Neural crest cell (in vitro differentiated cells): ENCODE data around the gene PLIN4. TPM values are rescaled to one million over a fixed set of nuclear protein-coding genes. Genes with fewer than 3 reads are reported as not detected.

Experiments
- DNase-seq: peaks from one replicate; pipeline ENCODE4 v3.0.0; 2021; ENCODE audit warnings: low read depth, mixed read lengths, low spot score
- H3K27ac Mint-ChIP-seq: one replicate; pipeline ENCODE4 v1.8.0; 2021; ENCODE audit warnings: mild to moderate bottlenecking, mixed read lengths; ENCODE audit not compliant: unreplicated experiment
- H3K27me3 Mint-ChIP-seq: 2 replicates; pipeline ENCODE4 v1.8.0; 2021; ENCODE audit warnings: low read depth, mild to moderate bottlenecking, mixed read lengths
- H3K36me3 Mint-ChIP-seq: 2 replicates; pipeline ENCODE4 v1.8.0; 2021; ENCODE audit warnings: low read depth, mild to moderate bottlenecking, mixed read lengths
- H3K4me1 Mint-ChIP-seq: 2 replicates; pipeline ENCODE4 v1.8.0; 2021; ENCODE audit warnings: mixed read lengths
- H3K4me3 Mint-ChIP-seq: one replicate; pipeline ENCODE4 v1.8.0; 2021; ENCODE audit warnings: mild to moderate bottlenecking, mixed read lengths
- H3K9me3 Mint-ChIP-seq: 2 replicates; pipeline ENCODE4 v1.8.0; 2021; ENCODE audit warnings: mixed read lengths
- CTCF ChIP-seq: fragments of 200-600 bp; sonication (generic); conservative IDR thresholded peaks from 2 replicates; pipeline ENCODE4 v1.5.0; 2021; ENCODE audit warnings: antibody characterized with exemption, mild to moderate bottlenecking
- total RNA-seq: library from RNA; stranded (reverse); gene quantifications from 2 replicates; pipeline ENCODE4 v1.2.1, GENCODE V29; 2021

Gene PLIN4
- total RNA-seq, 1 donor from 2014 or later: 0.47 TPM

DNA sequence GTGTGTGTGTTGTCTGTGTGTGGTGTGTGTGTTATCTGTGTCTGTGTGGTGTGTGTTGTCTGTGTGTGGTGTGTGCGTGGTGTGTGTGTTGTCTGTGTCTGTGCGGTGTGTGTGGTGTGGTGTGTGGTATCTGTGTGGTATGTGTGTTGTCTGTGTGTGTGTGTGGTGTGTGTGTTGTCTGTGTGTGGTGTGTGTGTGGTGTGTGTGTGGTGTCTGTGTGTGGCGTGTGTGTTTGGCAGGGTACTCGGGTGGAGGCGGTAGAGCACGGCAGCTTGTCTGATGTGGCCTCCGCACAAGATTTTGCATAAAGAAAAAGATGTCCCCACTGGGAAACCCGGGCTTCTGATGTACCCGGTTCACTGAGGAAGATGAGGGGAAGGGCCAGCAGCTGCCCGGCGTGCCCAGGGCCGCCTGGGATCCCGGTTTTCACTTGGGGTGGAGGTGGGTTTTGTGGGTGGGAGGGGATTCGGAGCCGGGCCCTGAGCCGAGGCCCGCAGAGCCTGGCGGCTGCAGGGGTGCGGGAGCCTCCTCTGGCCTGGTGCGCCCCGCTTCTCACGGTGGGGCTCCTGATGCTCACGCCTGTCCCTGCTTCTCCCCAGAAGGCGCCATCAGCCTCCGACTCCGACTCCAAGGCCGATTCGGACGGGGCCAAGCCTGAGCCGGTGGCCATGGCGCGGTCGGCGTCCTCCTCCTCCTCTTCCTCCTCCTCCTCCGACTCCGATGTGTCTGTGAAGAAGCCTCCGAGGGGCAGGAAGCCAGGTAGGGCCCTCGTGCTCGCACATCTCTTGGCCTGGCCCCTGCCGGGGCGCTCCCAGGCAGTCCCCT lies 25.0 kb downstream of the PLIN4 start:
- H3K4me3 Mint-ChIP-seq: no peak overlapping the region
- H3K27ac Mint-ChIP-seq: no peak overlapping the region
- no peaks in the 10 kb centered on the region for H3K4me1 Mint-ChIP-seq
- peaks cover 7% of the 10 kb centered on the region for H3K36me3 Mint-ChIP-seq
- no peak for TF ChIP-seq CTCF
- no peaks in the 10 kb centered on the region for H3K9me3 Mint-ChIP-seq
- H3K27me3 Mint-ChIP-seq: no peaks in the 10 kb centered on the region
- no peak for DNase-seq

DNA sequence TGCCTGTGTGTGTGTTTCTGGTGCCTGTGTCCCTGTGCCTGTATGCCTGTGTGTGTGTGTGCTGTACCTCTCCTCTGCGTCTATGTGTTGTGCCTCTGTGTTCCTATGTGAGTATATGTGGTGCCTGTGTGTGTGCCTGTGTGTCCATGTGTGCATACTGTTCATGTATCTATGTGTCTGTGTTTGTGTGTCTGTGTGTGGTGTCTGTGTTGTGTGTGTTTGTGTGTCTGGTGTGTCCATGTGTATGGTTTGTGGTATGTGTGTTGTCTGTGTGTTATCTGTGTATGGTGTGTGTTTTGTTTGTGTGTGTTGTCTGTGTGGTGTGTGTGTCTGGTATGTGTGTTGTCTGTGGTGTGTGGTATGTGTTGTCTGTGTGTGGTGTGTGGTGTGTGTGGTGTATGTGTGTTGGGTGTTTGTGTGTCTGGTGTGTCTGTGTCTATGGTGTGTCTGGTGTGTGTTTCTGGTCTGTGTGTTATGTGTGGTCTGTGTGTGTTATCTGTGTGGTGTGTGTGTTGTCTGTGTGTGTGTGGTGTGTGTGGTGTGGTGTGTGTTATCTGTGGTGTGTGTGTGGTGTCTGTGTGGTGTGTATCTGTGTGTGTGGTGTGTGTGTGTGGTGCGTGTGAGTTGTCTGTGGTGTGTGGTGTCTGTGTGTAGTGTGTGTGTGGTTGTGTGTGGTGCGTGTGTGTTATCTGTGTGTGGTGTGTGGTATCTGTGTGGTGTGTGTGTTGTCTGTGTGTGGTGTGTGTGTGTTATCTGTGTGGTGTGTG lies 25.8 kb downstream of the PLIN4 start:
- H3K4me3 Mint-ChIP-seq: no peak overlapping the region
- no peaks in the 10 kb centered on the region for H3K9me3 Mint-ChIP-seq
- TF ChIP-seq CTCF: no peak
- peaks cover 7% of the 10 kb centered on the region for H3K36me3 Mint-ChIP-seq
- H3K4me1 Mint-ChIP-seq: no peaks in the 10 kb centered on the region
- no peak for DNase-seq
- no peaks in the 10 kb centered on the region for H3K27me3 Mint-ChIP-seq
- no peak overlapping the region for H3K27ac Mint-ChIP-seq

- H3K27me3 Mint-ChIP-seq: no peaks in the 10 kb centered on the region
- TF ChIP-seq CTCF: no peak
- no peaks in the 10 kb centered on the region for H3K9me3 Mint-ChIP-seq
- H3K4me3 Mint-ChIP-seq: no peak overlapping the region
- DNase-seq: no peak
- H3K4me1 Mint-ChIP-seq: no peaks in the 10 kb centered on the region
- no peak overlapping the region for H3K27ac Mint-ChIP-seq
- H3K36me3 Mint-ChIP-seq: peaks cover 7% of the 10 kb centered on the region
These were observed 26.8 kb downstream of the PLIN4 start for GRCh38 chr19:4491446-4491845.

DNA sequence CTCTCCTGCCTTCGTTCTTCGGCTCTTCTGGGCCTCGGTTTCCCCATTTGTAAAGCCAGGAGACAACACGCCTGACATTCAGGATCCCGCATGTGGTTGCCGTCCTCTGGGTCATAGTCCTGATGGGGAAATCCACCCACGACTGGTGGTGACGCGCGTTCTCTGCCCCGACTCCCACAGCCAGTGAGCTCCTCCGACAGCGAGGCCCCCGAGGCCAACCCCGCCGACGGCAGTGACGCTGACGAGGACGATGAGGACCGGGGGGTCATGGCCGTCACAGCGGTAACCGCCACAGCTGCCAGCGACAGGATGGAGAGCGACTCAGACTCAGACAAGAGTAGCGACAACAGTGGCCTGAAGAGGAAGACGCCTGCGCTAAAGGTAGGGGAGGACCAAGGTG lies 29.8 kb downstream of the PLIN4 start:
- Mint-ChIP-seq H3K27ac (no peak overlapping the region), H3K36me3 (peaks cover 12% of the 10 kb centered on the region), H3K4me3 (no peak overlapping the region), H3K27me3 (no peaks in the 10 kb centered on the region), H3K9me3 (no peaks in the 10 kb centered on the region), H3K4me1 (no peaks in the 10 kb centered on the region)
- TF ChIP-seq CTCF: no peak
- DNase-seq: no peak

DNA sequence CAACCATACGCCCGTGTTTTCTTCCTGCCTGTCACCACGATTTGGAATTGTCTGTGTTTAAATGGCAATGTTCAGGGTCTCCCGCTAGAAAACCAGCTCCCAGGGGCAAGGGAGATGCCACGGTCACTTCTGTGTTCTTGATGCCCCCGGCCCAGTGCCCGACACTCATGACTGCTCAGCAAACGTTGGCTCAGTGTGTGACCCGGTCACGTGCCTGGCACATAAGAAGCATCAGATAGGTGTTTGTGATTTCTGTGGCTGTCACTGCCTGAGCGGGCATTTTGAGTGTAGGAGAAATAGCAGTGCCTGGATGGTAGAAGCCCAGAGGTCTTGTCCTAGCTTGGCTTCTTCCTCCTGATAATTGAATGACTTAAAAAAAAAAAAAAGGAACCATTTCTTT lies 30.7 kb downstream of the PLIN4 start:
- H3K27ac Mint-ChIP-seq: no peak overlapping the region
- H3K9me3 Mint-ChIP-seq: no peaks in the 10 kb centered on the region
- H3K4me3 Mint-ChIP-seq: no peak overlapping the region
- TF ChIP-seq CTCF: no peak
- no peaks in the 10 kb centered on the region for H3K27me3 Mint-ChIP-seq
- DNase-seq: no peak
- H3K4me1 Mint-ChIP-seq: no peaks in the 10 kb centered on the region
- peaks cover 13% of the 10 kb centered on the region for H3K36me3 Mint-ChIP-seq
